GM23338 (cell line): ENCODE data around the gene IL13. TPM values are rescaled to one million over a fixed set of nuclear protein-coding genes. Genes with fewer than 3 reads are reported as not detected.
A peak's percentile ranks its signal among the peaks of the same experiment; 100 is the strongest.

Source experiments
- ATAC-seq: fragments of 200-7000 bp; cut with Tn5 transposase; 3 replicates; pipeline ENCODE4 v1.9.1; 2020
- DNase-seq: peaks from one replicate; pipeline ENCODE4 v3.0.0-alpha.2; 2015; ENCODE audit warnings: low spot score
- H2AFZ ChIP-seq: fragments of 200-600 bp; sonication (generic); 2 replicates; pipeline ENCODE4 v1.8.0; 2016; ENCODE audit warnings: antibody characterized with exemption, mild to moderate bottlenecking, moderate library complexity
- H3F3A ChIP-seq: fragments of 200-600 bp; sonication (generic); replicated peaks from 2 replicates; pipeline ENCODE4 v1.8.0; 2017; ENCODE audit warnings: antibody characterized with exemption, mixed run types, low read depth
- H3K27ac ChIP-seq: fragments of 200-600 bp; sonication (generic); 2 replicates; pipeline ENCODE4 v1.6.1; 2016; ENCODE audit warnings: low read depth
- H3K27me3 ChIP-seq: fragments of 200-600 bp; sonication (generic); 2 replicates; pipeline ENCODE4 v1.8.0; 2016; ENCODE audit warnings: mild to moderate bottlenecking, mixed run types, moderate library complexity; ENCODE audit not compliant: insufficient read depth
- H3K36me3 ChIP-seq: fragments of 200-600 bp; sonication (generic); 2 replicates; pipeline ENCODE4 v1.8.0; 2016; ENCODE audit warnings: mild to moderate bottlenecking; ENCODE audit not compliant: insufficient read depth
- H3K4me1 ChIP-seq: fragments of 200-600 bp; sonication (generic); 2 replicates; pipeline ENCODE4 v1.8.0; 2016; ENCODE audit warnings: mild to moderate bottlenecking, moderate library complexity; ENCODE audit not compliant: insufficient read depth
- H3K4me2 ChIP-seq: fragments of 200-600 bp; sonication (generic); 2 replicates; pipeline ENCODE4 v1.7.1; 2017; ENCODE audit warnings: mixed run types
- H3K4me3 ChIP-seq: fragments of 200-600 bp; sonication (generic); 2 replicates; pipeline ENCODE4 v1.6.1; 2016; ENCODE audit warnings: mixed run types
- H3K79me2 ChIP-seq: fragments of 200-600 bp; sonication (generic); replicated peaks from 2 replicates; pipeline ENCODE4 v1.8.0; 2017; ENCODE audit warnings: mild to moderate bottlenecking; ENCODE audit not compliant: insufficient read depth
- H3K9me2 ChIP-seq: fragments of 200-600 bp; sonication (generic); 2 replicates; pipeline ENCODE4 v1.8.0; 2017; ENCODE audit not compliant: insufficient read depth
- H4K20me1 ChIP-seq: fragments of 200-600 bp; sonication (generic); replicated peaks from 2 replicates; pipeline ENCODE4 v1.8.0; 2017; ENCODE audit warnings: mild to moderate bottlenecking; ENCODE audit not compliant: insufficient read depth
- H3K27ac Mint-ChIP-seq: 2 replicates; pipeline ENCODE4 v1.8.0; 2020; ENCODE audit warnings: inconsistent platforms, mild to moderate bottlenecking, moderate library complexity, mixed read lengths
- H3K27me3 Mint-ChIP-seq: 3 replicates; pipeline ENCODE4 v1.8.0; 2022; ENCODE audit warnings: low read depth, mild to moderate bottlenecking, moderate library complexity, mixed read lengths, inconsistent platforms; ENCODE audit not compliant: insufficient read depth, poor library complexity
- H3K36me3 Mint-ChIP-seq: 3 replicates; pipeline ENCODE4 v1.8.0; 2021; ENCODE audit warnings: low read depth, mild to moderate bottlenecking, inconsistent platforms, moderate library complexity, mixed read lengths
- H3K4me1 Mint-ChIP-seq: 3 replicates; pipeline ENCODE4 v1.8.0; 2020; ENCODE audit warnings: mild to moderate bottlenecking, inconsistent platforms, mixed read lengths
- H3K4me3 Mint-ChIP-seq: 3 replicates; pipeline ENCODE4 v1.8.0; 2021; ENCODE audit warnings: moderate library complexity, mild to moderate bottlenecking, inconsistent platforms, mixed read lengths
- H3K9me3 Mint-ChIP-seq: 3 replicates; pipeline ENCODE4 v1.8.0; 2020; ENCODE audit warnings: moderate library complexity, mild to moderate bottlenecking, inconsistent platforms, mixed read lengths
- CREB1 ChIP-seq: fragments of 250-450 bp; sonication (Bioruptor Pico); IDR thresholded peaks from 2 replicates; pipeline ENCODE4 v1.5.0; 2020; ENCODE audit warnings: low read depth, mild to moderate bottlenecking, moderate library complexity
- EZH2 ChIP-seq: fragments of 200-600 bp; sonication (generic); IDR thresholded peaks from one replicate; pipeline ENCODE4 v1.8.0; 2017; ENCODE audit warnings: antibody characterized with exemption, mild to moderate bottlenecking, low read depth; ENCODE audit not compliant: unreplicated experiment
- EZH2phosphoT487 ChIP-seq: fragments of 200-600 bp; sonication (generic); IDR thresholded peaks from one replicate; pipeline ENCODE4 v1.8.1; 2018; ENCODE audit warnings: antibody characterized with exemption; ENCODE audit not compliant: unreplicated experiment
- NANOG ChIP-seq: IDR thresholded peaks from 2 replicates; pipeline ENCODE4 v1.6.1; 2016; ENCODE audit warnings: antibody characterized with exemption, borderline replicate concordance
- POLR2AphosphoS5 ChIP-seq: IDR thresholded peaks from 2 replicates; pipeline ENCODE4 v1.6.1; 2016; ENCODE audit warnings: antibody characterized with exemption, low read depth
- ZNF462 ChIP-seq: fragments of 250-450 bp; sonication (Bioruptor Pico); IDR thresholded peaks from 2 replicates; pipeline ENCODE4 v1.5.0; 2020; ENCODE audit warnings: mild to moderate bottlenecking, moderate library complexity
- polyA plus RNA-seq: library from polyadenylated mRNA; unstranded; fragments of >200 nt; fragmentation: Nextera tagmentation; extraction: Ambion mirVana; gene quantifications from 2 replicates; pipeline ENCODE4 v1.2.1, GENCODE V29; 2016
- total RNA-seq: library from RNA; depleted of rRNA; stranded (reverse); fragments of >200 nt; shearing (Covaris generic); gene quantifications from 2 replicates; pipeline ENCODE4 v1.2.3, GENCODE V29; 2014

Gene IL13
- total and polyA plus RNA-seq, 2 experiments from 2014 or later, result not detected

- H3K4me3 Mint-ChIP-seq, result no peak overlapping the region; the same call in 2 of the 3 replicates
- H3K4me1 ChIP-seq, result no peaks in the 10 kb centered on the region
- no peaks in the 10 kb centered on the region for H3K79me2 ChIP-seq
- H3K9me2 ChIP-seq, result no peaks in the 10 kb centered on the region
- peaks cover 24% of the 10 kb centered on the region for H3K27me3 Mint-ChIP-seq
- no peaks in the 10 kb centered on the region for H3K36me3 ChIP-seq
- H3K36me3 Mint-ChIP-seq, result no peaks in the 10 kb centered on the region
- H3K4me2 ChIP-seq, result no peak overlapping the region
- H3K4me3 ChIP-seq, result no peak overlapping the region
- H3K27me3 ChIP-seq, result no peaks in the 10 kb centered on the region
- H3K27ac ChIP-seq, result no peak overlapping the region
- DNase-seq (no peak), ATAC-seq (no peak)
- H3K9me3 Mint-ChIP-seq, result no peaks in the 10 kb centered on the region
- H3F3A ChIP-seq, result no peaks in the 10 kb centered on the region
- peak overlapping the region; percentile 38; the same call in 1 of the 2 replicates for H2AFZ ChIP-seq
- no peak overlapping the region for H3K27ac Mint-ChIP-seq
- no peaks in the 10 kb centered on the region for H4K20me1 ChIP-seq
- peaks cover 14% of the 10 kb centered on the region for H3K4me1 Mint-ChIP-seq
- TF ChIP-seq EZH2 (no peak), EZH2phosphoT487 (no peak), POLR2AphosphoS5 (no peak), NANOG (no peak), CREB1 (no peak), ZNF462 (no peak)
Observed at GRCh38 chr5:132663771-132664695, 6.1 kb downstream of the IL13 start.
